GM19035 (cell line): ENCODE measurements around the gene ABCF1.

ENCODE experiments used
- ATAC-seq: cut with Tn5 transposase; IDR thresholded peaks from one replicate; pipeline ENCODE4 v1.9.1; 2021; ENCODE audit not compliant: unreplicated experiment

ABCF1 gene

DNA sequence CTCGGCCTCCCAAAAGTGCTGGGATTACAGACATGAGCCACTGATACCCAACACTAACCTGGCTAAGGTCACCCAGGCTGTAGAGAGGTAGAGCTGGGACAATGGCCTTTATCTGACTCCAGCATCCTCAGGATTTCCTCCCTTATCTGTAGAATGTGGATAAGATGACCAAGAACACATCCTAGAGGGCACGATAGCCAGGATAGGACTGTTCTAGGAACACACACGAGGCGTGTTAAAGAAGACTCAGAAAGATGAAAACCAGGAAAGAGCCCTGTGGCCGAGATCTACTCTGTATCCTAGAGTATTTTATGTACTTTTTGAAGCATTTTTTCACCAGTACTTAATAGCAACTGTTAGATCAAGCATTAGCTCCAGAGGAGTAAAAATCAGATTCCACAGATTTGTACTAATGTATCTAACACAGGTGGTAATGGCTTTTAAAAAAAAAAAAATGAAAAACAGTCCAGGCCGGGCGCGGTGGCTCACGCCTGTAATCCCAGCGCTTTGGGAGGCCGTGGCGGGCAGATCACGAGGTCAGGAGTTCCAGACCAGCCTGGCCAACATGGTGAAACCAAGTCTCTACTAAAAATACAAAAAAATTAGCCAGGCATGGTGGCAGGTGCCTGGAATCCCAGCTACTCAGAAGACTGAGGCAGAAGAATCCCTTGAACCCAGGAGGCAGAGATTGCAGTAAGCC, 28.5 kb downstream of the ABCF1 start:
- ATAC-seq: no peak

DNA sequence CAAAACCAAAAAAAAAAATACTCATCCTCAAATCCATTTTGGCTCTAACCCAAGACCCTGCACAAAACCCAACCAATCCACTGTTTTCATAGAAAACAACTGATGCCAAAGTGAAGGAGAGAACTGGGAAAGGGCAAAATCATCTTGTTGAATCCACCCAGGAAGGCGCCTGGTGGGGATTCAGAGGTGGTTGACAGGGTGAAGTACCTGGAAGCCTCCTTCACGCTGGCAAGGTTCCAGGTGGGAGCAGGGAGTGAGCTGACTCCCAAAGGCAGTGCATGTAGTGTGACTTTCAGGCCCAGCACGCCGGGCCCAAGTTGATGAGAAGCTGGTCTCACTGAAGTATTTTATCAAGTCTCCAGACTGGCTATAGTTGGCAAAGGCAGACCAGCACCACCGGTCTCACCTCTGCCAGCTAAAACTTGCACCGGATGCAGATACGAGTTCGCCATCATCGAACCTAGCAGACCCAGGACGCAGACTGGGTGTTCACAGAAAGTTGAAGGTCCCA, 29.3 kb downstream of the ABCF1 start:
- ATAC-seq: no peak

DNA sequence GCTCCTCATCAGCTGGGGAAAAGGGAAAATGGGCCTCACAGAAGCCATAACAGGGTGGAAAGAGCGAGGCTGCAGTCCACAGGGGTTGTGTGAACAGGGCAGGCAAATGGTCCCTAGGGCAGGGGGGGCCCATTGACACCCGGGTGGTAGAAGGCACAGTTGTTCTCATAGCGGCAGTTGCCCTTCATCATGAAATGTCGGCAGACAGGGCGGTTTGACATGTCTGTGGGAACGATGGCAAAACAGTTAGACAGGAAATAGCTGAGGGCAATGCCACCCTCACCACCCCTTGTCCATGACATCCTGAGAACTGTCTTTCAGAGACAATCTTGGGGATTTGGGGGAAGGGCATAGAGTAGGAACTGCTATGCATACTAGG, 30.2 kb downstream of the ABCF1 start:
- no peak for ATAC-seq

DNA sequence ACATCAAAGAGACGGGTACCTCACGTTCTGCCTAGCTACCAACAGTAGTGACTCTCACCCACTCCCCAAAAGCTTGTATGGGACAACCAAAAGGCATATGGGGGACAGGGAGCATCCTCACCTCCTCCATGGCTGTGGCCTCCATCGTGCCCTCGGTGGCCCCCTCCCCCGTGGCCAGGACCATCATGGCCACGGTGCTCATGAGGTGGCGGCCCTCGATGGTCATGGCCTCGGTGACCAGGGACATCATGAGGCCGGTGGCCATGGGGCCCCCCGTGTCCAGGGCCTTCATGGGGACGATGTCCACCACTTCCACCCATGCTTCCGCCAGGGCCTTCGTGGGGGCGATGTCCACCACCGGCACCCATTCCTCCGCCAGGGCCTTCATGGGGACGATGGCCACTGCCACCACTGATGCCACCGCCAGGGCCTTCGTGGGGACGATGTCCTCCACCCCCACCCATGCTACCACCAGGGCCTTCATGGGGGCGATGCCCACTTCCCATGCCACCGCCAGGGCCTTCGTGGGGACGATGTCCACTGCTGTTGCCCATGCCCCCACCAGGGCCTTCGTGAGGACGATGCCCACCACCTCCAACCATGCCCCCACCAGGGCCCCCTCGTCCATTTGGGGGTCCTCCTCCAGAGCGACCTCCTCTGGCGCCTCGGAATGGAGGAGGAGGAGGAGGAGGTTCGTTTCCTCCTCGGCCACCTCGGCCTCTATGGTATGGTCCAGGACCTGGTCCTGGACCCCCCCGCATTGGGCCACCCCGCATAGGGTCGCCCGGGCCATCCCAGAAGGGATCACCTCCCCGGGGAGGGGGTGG, 30.8 kb downstream of the ABCF1 start:
- ATAC-seq: no peak

DNA sequence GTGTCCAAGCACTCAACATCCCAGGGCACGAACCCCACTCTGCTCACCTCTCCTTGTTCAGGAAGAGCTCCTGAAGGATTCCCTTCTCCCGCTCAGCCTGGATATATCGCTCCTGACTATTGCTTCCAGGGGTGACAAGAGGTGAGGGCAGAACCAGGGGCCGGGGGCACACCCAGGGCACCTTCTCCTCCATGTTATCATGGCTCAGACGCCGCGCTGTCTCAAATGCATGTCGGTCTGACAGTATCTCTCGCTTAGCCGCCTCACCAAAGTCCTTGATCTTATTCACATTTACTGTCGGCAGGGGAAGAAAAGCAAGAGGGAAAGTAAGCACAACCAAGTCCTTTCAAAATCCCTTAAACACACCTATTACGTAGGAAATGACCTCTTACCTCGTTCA, 32.7 kb downstream of the ABCF1 start:
- ATAC-seq: no peak

DNA sequence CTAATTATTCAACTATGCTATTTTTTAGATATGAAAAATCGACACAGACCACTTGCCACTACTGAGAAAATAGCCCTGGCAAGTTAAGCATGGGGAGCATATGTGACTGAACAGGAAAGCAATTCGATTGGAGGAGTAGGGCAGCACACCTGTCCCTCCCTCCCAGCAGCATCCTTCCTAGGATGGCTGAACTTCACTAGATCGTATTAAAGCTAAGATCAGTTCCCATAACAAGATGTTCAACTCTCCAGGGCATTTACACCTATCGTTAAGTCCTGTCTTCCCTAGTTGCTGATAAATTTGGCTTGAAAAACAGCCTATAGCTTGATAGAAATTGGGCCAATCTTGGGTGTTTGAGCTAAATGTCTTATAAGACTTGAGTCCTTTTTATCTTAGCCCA, 38.8 kb downstream of the ABCF1 start:
- no peak for ATAC-seq

DNA sequence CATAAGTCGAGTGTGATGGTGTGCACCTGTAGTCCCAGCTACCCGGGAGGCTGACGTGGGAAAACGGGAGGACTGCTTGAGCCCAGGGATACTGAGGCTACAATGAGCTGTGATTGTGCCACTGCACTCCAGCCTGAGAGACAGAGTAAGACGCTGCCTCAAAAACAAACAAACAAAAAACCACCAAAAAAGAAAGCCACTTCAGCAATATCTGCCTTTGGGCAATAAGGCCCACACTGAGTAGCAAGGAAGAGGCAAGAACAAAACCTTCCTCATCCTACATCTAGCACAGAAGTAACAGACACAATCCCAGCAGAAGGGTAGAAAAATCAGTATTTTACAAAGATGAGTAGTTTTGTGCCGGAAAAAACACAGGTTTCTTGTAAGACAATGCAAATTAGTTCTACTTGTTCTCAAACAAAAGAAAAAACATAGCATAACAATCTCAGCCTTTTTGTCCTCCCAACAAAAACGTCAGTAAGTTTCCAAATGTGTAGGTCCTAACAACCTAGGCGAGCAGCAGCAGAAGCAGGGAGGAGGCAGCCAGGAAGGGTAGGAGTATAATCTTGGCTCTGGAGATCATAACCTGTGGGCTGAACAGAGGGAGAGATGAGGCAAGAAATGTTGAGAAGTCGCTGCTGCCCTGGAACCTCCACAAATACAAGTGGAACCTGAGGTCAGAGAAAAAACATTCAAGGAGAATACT, 40.1 kb downstream of the ABCF1 start:
- no peak for ATAC-seq

DNA sequence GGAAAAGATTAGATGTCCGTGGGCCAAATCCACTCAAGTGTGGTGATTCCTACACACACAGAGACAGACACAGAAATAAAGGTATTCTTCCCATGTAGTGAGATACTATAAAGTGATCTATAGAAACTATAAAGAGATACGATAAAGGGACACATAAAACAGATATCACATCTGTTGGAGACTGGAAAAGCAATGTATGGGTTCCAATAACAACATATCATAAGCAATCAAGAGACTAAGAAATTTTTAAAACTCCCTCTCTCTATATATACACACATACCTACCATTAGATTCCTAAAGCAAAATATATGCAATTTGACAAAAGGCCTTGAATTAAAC, 40.6 kb downstream of the ABCF1 start:
- no peak for ATAC-seq

DNA sequence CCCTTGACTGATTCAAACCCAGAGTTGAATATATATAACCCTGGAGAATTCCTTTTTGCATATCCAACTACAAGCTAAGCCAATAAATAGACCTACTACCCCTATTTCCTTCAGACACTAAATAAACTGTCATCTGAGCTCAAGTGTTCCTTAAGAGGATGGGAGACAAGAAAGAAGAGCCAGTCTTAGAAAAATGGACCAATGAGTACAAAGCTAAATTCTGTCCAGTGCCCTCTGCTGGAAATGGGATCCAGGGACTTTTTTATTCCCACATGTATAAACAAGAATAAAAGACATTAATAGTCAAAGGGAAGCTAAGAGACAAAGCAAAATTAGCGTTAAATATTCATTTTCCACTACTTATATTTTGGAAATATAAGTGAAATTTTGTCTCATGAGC, 41.0 kb downstream of the ABCF1 start:
- no peak for ATAC-seq

DNA sequence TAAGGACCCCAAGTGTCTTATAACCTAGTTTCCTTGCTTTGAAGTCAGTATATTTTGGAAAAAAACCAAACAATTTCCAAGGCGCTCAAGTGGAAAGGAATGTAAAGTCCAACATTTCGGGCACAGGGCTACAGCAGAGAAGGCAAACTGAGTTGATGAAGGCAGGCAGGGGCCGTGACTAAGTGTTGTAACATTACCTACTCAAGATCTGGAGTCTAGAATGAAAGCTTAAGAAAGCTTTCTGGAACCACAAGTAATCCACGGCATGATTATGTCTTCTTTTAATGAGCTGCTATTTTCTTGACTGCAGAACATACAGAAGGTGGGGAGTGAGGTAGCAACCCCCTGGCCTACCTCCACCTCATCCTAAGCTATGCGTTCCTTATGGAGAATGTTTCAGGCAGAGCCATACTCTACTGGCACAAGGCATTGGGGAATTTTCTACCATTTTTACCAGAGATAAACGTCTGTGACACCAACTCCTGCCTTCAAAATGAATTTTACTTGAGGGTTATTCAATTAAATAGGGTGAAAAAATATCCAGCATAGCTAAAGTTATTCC, 41.5 kb downstream of the ABCF1 start:
- no peak for ATAC-seq

DNA sequence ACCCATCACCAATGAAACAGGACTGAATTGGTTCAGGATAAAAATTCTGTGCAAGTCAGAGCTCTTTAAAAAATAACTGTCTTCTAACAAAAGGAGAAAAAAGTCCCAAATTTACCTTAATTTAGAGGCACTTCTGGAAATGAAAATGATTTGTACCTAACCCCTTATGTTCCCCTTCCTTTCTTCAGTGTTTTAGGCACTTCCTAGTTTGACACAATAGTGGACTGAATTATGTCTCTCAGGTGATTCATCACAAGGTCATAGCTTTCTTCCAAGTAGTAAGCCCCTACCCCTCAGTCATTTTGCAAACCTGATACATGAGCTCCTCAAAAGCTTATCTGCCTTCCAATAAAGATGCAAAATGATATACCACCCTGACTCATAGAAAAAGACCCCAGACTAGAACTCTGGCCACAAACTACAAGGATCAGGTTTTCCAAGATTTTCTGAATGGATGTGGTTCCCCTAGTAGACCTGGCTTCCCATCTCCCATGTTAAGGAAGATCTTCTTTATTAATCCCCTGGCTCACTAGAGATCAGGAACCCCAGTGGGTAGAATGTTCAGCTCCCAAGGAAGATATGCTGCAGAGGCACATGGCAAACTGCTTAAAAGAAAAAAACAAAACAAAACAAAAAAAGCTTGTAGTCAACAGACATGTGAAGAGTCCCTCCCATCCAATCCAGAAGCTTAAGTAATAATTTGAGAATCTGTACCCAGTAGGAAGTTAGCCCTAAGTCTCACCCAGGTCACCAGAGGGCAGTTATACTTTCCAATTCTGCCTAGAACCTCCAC, 42.2 kb downstream of the ABCF1 start:
- no peak for ATAC-seq

DNA sequence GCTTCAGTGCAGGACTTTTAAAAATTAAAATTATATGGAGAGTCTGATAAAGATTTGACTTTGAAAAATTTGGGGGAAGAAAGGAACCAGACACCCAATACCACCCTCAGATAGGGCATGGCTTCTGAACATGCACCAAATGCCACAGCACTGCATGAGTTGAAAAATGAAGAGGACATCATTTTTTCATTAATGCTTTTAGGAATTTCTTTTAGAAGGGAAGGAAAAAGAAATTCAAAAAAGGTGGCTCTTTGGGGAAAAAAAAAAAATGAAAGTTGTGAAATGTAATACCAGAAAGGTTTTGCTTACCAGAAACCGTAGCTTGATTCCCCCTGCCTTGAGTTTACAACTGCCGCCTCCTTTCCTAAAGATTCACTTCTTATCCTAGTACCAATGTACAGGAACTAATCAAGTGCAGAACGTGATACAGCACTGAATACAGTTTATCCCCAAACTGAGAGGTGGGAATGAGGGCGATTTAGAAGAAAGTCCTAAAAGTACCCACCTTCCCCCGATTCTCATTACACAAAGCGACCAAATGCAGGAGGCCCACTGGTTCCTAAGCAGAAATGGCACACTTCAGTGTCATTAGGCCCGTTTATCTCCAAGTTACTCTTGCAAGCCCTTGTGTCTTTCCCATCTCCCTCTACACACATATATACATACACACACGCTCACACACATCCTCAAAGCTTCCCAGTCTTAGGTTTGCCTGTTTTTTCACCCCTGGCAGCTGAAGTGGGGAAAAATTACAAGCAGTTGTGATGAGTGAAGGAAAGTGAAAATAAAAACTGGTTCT, 43.0 kb downstream of the ABCF1 start:
- ATAC-seq: no peak

DNA sequence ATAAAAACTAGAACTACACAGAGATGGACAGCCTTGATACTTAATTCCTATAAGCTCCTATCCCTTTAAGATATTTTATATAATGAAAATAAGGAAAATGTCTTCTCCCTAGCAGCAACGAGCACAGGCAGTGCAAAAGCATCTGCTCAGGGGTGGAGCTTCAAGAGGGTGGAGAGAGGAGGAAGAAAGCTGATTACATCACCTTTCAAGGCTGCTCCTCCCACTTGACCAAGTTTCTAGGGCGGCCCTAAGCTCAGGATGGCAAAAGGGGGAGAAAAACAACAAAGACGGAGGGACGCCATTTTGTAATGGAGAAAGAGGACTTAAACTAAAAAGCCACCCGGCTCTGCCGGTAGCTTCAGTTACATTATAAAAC, 43.6 kb downstream of the ABCF1 start:
- peak; percentile 38 for ATAC-seq

DNA sequence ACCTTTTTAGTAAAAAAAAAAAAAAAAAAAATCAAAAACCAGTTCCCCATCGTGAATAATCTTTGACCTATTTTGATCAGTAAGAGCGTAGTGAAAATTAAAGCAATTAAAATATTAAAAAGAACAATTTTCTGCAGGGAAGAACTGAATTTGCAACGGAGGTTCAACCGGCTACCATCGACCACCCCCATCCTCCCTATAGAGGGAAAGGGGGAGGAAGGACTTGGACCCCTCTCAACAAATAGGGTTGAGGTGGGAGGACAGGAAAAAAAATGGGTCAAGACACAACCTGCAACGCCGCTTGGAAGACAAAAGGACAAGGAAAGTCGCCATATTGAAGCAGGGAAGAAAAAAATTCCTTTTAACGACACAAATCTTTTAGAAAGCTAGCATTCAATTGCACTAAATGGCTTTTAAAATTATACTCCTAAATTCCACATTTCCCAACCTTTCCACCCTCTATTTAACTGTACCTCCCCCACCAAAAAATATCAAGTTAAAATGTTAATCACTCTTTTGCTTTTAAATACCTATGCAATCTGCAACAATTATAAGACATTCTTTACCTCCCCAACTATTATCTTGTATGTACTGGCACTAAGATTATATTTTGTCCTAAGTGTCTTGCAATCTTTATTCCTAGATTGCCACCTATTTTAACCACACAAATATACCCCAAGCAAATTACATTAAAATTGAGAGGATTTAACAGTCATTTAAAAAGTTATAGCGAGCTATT, 44.1 kb downstream of the ABCF1 start:
- no peak for ATAC-seq

DNA sequence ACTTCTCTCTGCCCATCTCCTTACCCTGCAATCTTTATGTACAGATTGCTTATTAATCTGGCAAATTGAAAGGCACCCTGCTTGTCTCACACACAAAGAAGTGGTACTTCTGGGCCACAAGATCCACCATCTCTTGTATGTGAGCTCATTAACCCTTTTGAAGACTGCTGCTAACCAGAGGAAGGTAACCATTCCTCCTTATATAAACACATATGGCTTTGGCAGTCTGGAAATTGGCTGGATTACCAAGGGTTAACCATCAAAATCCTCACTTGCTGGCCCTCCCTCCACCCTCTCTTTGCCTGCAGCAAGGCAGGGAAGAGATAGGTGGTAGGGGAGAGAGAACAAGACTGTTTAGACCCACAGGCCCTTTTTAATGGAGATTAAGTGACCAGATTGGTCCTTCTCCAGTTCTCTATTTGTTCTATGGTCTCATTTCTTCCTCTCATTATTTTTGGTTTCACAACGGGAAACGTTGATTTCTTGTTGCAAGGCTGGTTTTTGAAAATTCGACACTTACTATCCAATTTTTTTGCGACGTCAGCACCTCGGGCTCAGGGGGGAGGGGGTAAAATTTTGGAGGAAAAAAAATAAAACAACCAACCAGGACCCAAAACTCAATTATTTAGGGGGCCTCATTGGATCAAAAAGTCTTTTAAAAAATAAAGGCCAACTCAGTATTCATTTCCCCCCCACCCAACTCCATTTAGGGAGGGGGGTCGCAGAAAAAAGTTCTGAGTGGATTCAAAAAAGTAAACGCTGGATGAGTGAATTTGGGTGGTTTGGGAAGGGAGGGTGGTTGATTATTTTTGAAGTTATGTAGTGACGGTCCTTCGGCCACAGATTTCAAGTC, 44.9 kb downstream of the ABCF1 start:
- ATAC-seq: no peak

DNA sequence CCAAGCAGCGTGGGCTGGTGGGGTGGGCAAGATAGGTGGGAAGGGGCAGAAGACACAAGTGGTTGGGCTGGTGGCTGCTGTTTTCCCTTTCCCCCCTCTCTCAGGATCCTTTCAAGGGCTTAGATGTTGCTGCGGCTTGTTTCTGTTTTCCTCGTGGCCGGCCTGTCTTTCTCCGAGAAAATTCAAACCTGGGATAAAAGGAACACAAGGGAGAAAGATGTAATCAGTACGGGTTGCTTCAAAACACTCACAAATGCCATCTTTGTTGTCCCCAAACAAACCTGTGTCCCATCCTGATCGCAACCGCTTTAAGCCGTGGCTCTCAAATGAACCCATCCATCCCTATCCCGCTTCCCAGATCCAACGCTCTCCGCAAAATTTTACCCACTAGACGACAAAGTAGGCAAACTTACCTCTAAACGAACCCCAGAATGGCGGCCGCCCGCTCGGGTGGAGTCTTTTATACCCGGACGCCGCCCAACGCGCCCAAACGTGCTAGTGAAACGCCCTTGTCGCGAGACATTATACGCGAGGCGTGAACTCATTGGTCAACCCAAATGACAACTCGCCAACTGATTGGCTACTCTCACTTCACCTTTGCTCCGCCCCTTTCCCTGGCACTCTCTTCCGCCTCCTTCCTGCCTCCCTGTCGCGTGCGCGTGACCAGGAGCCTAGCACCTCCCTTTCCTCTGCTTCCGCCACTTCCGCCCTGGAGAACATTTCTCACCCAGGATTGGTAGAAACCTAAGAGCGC, 45.7 kb downstream of the ABCF1 start, which contains the start of gene PPP1R10:
Gene PPP1R10, minus strand, starts transcription at position 433 of the 754 bp plus-strand sequence. CDS start 7,299 bp downstream, outside the sequence.
- peak; percentile 83 for ATAC-seq

DNA sequence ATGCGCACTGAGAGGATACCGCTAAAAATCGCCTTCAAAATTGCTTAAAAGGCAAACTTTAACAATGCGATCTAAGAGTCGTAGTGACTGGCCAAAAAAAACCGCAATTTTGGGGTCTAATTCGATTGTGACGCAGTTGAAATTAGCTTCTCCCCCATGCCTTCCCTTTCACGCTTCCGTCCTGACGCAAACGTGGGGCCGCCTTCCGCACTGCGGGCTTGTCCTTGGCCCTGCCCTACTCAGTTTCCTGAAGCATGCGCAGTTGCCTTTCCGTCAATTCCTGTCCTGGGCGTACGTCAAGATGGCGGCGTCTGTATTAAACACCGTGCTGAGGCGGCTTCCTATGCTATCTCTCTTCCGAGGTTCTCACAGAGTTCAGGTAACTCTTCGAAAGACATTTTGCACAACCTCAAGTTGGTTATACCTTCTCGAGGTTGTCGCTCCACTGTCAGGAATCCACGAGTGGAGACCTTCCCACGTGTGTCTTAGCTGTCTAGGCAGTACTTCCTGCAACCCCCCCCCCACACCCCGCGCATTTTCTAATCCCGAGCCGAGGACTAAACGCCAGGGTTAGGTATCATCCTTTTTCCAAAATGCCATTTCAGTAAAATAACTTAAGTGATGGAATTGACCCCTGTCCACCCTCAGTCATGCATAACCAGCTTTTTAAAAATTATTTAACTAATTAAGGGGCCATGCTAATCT, 46.5 kb downstream of the ABCF1 start, which contains the start of gene MRPS18B:
Gene MRPS18B, plus strand, starts transcription at position 276 of the 705 bp plus-strand sequence. Its CDS starts 26 bp downstream, at position 302.
- peak; percentile 73 for ATAC-seq
